IMR-90 (cell line): Measurements from ENCODE around the gene SLC8A1. TPM values are rescaled to one million over a fixed set of nuclear protein-coding genes. Genes with fewer than 3 reads are reported as not detected.

Experiments
- ATAC-seq: fragments of 200-7000 bp; cut with Tn5 transposase; 2 replicates; pipeline ENCODE4 v1.9.1; 2020; ENCODE audit warnings: low read depth, mild to moderate bottlenecking, moderate library complexity
- BruUV-seq: library from RNA; stranded (reverse); fragments of 400-500 nt; replicated peaks from 2 replicates; lab custom pipeline; 2021; lab: Mats Ljungman, UMichigan
- CTCF ChIA-PET: fragments of 300-600 bp; formaldehyde crosslinking; extraction: SDS; loops from one replicate; lab custom pipeline; 2021; ENCODE audit warnings: antibody characterized with exemption; lab: Yijun Ruan, JAX
- POLR2A ChIA-PET: fragments of 300-600 bp; sonication (Branson Sonifier 250); formaldehyde crosslinking; loops from one replicate; lab custom pipeline; 2022; ENCODE audit warnings: antibody characterized with exemption; ENCODE audit not compliant: unreplicated experiment; lab: Charles Lee
- DNase-seq: peaks from one replicate; pipeline ENCODE4 v3.0.0; 2013
- H2AFZ ChIP-seq: replicated peaks from 2 replicates; pipeline ENCODE3; 2013; ENCODE audit warnings: low read length, mild to moderate bottlenecking; ENCODE audit not compliant: poor library complexity
- H2AK5ac ChIP-seq: 2 replicates; pipeline ENCODE4 v1.6.1; 2013; ENCODE audit warnings: low read depth, low read length, inconsistent platforms
- H2AK9ac ChIP-seq: replicated peaks from 2 replicates; pipeline ENCODE3; 2013; ENCODE audit warnings: mild to moderate bottlenecking, low read depth, low read length, moderate library complexity; ENCODE audit not compliant: poor library complexity
- H2BK120ac ChIP-seq: 2 replicates; pipeline ENCODE4 v1.6.1; 2013; ENCODE audit warnings: low read depth, low read length, inconsistent platforms
- H2BK15ac ChIP-seq: 3 replicates; pipeline ENCODE4 v1.6.1; 2013; ENCODE audit warnings: low read depth, low read length, inconsistent platforms
- H2BK20ac ChIP-seq: 2 replicates; pipeline ENCODE4 v1.6.1; 2013; ENCODE audit warnings: low read depth, mild to moderate bottlenecking, inconsistent platforms, low read length, moderate library complexity
- H2BK5ac ChIP-seq: 2 replicates; pipeline ENCODE4 v1.6.1; 2013; ENCODE audit warnings: mild to moderate bottlenecking, low read depth, low read length, inconsistent platforms; ENCODE audit not compliant: poor library complexity, severe bottlenecking
- H3K14ac ChIP-seq: replicated peaks from 2 replicates; pipeline ENCODE4 v1.6.1; 2013; ENCODE audit warnings: low read depth, low read length, inconsistent platforms
- H3K18ac ChIP-seq: 2 replicates; pipeline ENCODE4 v1.6.1; 2013; ENCODE audit warnings: low read depth, low read length, control low read depth
- H3K23ac ChIP-seq: 2 replicates; pipeline ENCODE4 v1.6.1; 2013; ENCODE audit warnings: low read depth, low read length, inconsistent platforms
- H3K27ac ChIP-seq: 2 replicates; pipeline ENCODE4 v1.5.1; 2013; ENCODE audit warnings: mild to moderate bottlenecking, control low read depth, low read length; ENCODE audit not compliant: insufficient read depth
- H3K27me3 ChIP-seq: 2 replicates; pipeline ENCODE4 v1.6.1; 2013; ENCODE audit warnings: low read length; ENCODE audit not compliant: control insufficient read depth, insufficient read depth
- H3K36me3 ChIP-seq: 2 replicates; pipeline ENCODE4 v1.6.1; 2013; ENCODE audit warnings: low read length, mixed read lengths; ENCODE audit not compliant: control insufficient read depth, insufficient read depth
- H3K4ac ChIP-seq: 2 replicates; pipeline ENCODE4 v1.6.1; 2013; ENCODE audit warnings: low read depth, low read length, inconsistent platforms
- H3K4me1 ChIP-seq: 2 replicates; pipeline ENCODE4 v1.6.1; 2013; ENCODE audit warnings: low read length, mixed read lengths; ENCODE audit not compliant: control insufficient read depth, insufficient read depth
- H3K4me2 ChIP-seq: 2 replicates; pipeline ENCODE4 v1.6.1; 2013; ENCODE audit warnings: low read depth, mild to moderate bottlenecking, control low read depth, low read length, moderate library complexity
- H3K4me3 ChIP-seq: 2 replicates; pipeline ENCODE4 v1.5.1; 2013; ENCODE audit warnings: low read depth, mild to moderate bottlenecking, control low read depth, low read length, moderate library complexity; ENCODE audit not compliant: insufficient read depth
- H3K56ac ChIP-seq: 2 replicates; pipeline ENCODE4 v1.6.1; 2013; ENCODE audit warnings: low read length, inconsistent platforms; ENCODE audit not compliant: insufficient read depth; ENCODE audit errors: extremely low read depth
- H3K79me1 ChIP-seq, 2 experiments: 2 replicates each; pipeline ENCODE4 v1.6.1; 2013; ENCODE audit warnings: low read length in 2 of 2, inconsistent platforms in 1 of 2, low read depth in 1 of 2
- H3K9ac ChIP-seq: 2 replicates; pipeline ENCODE4 v1.6.1; 2013; ENCODE audit warnings: low read depth, low read length, control low read depth
- H3K9me1 ChIP-seq: 2 replicates; pipeline ENCODE4 v1.6.1; 2013; ENCODE audit warnings: low read length, inconsistent platforms; ENCODE audit not compliant: insufficient read depth
- H3K9me3 ChIP-seq: 2 replicates; pipeline ENCODE4 v1.6.1; 2013; ENCODE audit warnings: low read length; ENCODE audit not compliant: control insufficient read depth, insufficient read depth
- H4K20me1 ChIP-seq: 2 replicates; pipeline ENCODE4 v1.6.1; 2013; ENCODE audit warnings: low read length, inconsistent platforms; ENCODE audit not compliant: insufficient read depth
- H4K5ac ChIP-seq: 2 replicates; pipeline ENCODE4 v1.6.1; 2013; ENCODE audit warnings: mild to moderate bottlenecking, low read depth, low read length, control low read depth
- H4K8ac ChIP-seq, 2 experiments: 2 replicates each; pipeline ENCODE4 v1.6.1; 2013; ENCODE audit warnings: low read depth in 2 of 2, low read length in 2 of 2, control low read depth in 1 of 2, inconsistent platforms in 1 of 2
- H4K91ac ChIP-seq: 2 replicates; pipeline ENCODE4 v1.6.1; 2013; ENCODE audit warnings: low read depth, low read length, inconsistent platforms; ENCODE audit not compliant: insufficient read depth
- BHLHE40 ChIP-seq: fragments of 150-350 bp; IDR thresholded peaks from 2 replicates; pipeline ENCODE4 v1.6.1; 2016; ENCODE audit warnings: mild to moderate bottlenecking, low read depth, low read length
- CEBPB ChIP-seq: IDR thresholded peaks from 2 replicates; pipeline ENCODE4 v1.6.1; 2012; ENCODE audit warnings: low read depth, low read length, improper control_type of control experiment
- CHD1 ChIP-seq: IDR thresholded peaks from 2 replicates; pipeline ENCODE4 v1.6.1; 2012; ENCODE audit warnings: low read depth, low read length, improper control_type of control experiment
- CTCF ChIP-seq: conservative IDR thresholded peaks from 2 replicates; pipeline ENCODE4 v1.5.1; 2012; ENCODE audit warnings: mild to moderate bottlenecking, low read depth, low read length, improper control_type of control experiment
- ELK1 ChIP-seq: fragments of 150-350 bp; IDR thresholded peaks from 2 replicates; pipeline ENCODE4 v1.6.1; 2016; ENCODE audit warnings: low read depth, mild to moderate bottlenecking, low read length, moderate library complexity, borderline replicate concordance
- FOS ChIP-seq: fragments of 150-350 bp; IDR thresholded peaks from 2 replicates; pipeline ENCODE4 v1.6.1; 2016; ENCODE audit warnings: low read depth, low read length
- MAFK ChIP-seq: IDR thresholded peaks from 2 replicates; pipeline ENCODE4 v1.6.1; 2012; ENCODE audit warnings: low read depth, low read length, improper control_type of control experiment
- MAZ ChIP-seq: IDR thresholded peaks from 2 replicates; pipeline ENCODE4 v1.6.1; 2012; ENCODE audit warnings: low read depth, mild to moderate bottlenecking, low read length, improper control_type of control experiment, moderate library complexity, borderline replicate concordance
- MXI1 ChIP-seq: IDR thresholded peaks from 2 replicates; pipeline ENCODE4 v1.6.1; 2012; ENCODE audit warnings: low read depth, mild to moderate bottlenecking, low read length, moderate library complexity, borderline replicate concordance
- NFE2L2 ChIP-seq: fragments of 150-350 bp; IDR thresholded peaks from 2 replicates; pipeline ENCODE4 v1.6.1; 2016; ENCODE audit warnings: low read depth, mild to moderate bottlenecking, low read length
- POLR2A ChIP-seq: IDR thresholded peaks from 2 replicates; pipeline ENCODE4 v1.6.1; 2012; ENCODE audit warnings: mild to moderate bottlenecking, low read depth, low read length
- RAD21 ChIP-seq: IDR thresholded peaks from 2 replicates; pipeline ENCODE4 v1.6.1; 2012; ENCODE audit warnings: low read length, improper control_type of control experiment
- RCOR1 ChIP-seq: IDR thresholded peaks from 2 replicates; pipeline ENCODE4 v1.6.1; 2012; ENCODE audit warnings: mild to moderate bottlenecking, low read length, improper control_type of control experiment; ENCODE audit not compliant: insufficient replicate concordance
- SMC3 ChIP-seq: fragments of 150-350 bp; IDR thresholded peaks from 2 replicates; pipeline ENCODE4 v1.6.1; 2016; ENCODE audit warnings: low read depth, mild to moderate bottlenecking, antibody characterized with exemption, low read length, moderate library complexity
- USF2 ChIP-seq: fragments of 150-350 bp; IDR thresholded peaks from 2 replicates; pipeline ENCODE4 v1.6.1; 2017; ENCODE audit warnings: mild to moderate bottlenecking, antibody characterized with exemption, low read length, low read depth
- WGBS, 2 experiments: methylation state at CpG; one replicate each; pipeline versions ENCODE4 v1.1.5 to v1.1.7; 2013; ENCODE audit warnings: missing lambda C conversion rate in 2 of 2; ENCODE audit not compliant: insufficient read length in 1 of 2; ENCODE audit errors: extremely low coverage in 2 of 2; 5-methylcytosine and 5-hydroxymethylcytosine counted together
- dilution Hi-C: fragments of 300-500 bp; cut with HindIII; formaldehyde crosslinking; loops from one replicate; pipeline ENCODE4 v1.14.3; 2018; ENCODE audit warnings: low sequenced_read_pairs; ENCODE audit not compliant: unreplicated experiment
- in situ Hi-C: fragments of 300-500 bp; cut with MboI; formaldehyde crosslinking; loops from 3 replicates; pipeline ENCODE4 v1.14.3; 2019; ENCODE audit warnings: low sequenced_read_pairs, inconsistent platforms, mixed read lengths
- intact Hi-C: fragments of 100-400 bp; cut with micrococcal nuclease; formaldehyde crosslinking; loops from 2 replicates; pipeline ENCODE4 v1.10.0; 2022
- polyA plus RNA-seq, 3 experiments: library from polyadenylated mRNA; depleted of rRNA; stranded (reverse); fragments of >200 nt; gene quantifications; 2 replicates each; pipeline ENCODE4 v1.2.3, GENCODE V29; 2012; ENCODE audit warnings: low replicate concordance in 1 of 3
- total RNA-seq: library from RNA; depleted of rRNA; stranded (reverse); fragments of >200 nt; gene quantifications from 2 replicates; pipeline ENCODE4 v1.2.3, GENCODE V29; 2012

Gene SLC8A1
- total and polyA plus RNA-seq, 2 of the 4 experiments (the other 2 are of a cell fraction) = 7.7 to 57.0 TPM

GRCh38 chr2:40428439-40428838 lies 23.5 kb downstream of the SLC8A1 start:
- no peaks in the 10 kb centered on the region for H3K9me3 ChIP-seq
- no peak overlapping the region for H3K27ac ChIP-seq
- H2BK15ac ChIP-seq = no peak overlapping the region
- H2BK120ac ChIP-seq = no peak overlapping the region
- POLR2A ChIA-PET = no interaction called here
- peak; percentile 12 for DNase-seq
- H4K8ac ChIP-seq = no peak overlapping the region
- H3K27me3 ChIP-seq = no peaks in the 10 kb centered on the region
- no peak overlapping the region for H3K18ac ChIP-seq
- H4K91ac ChIP-seq = no peak overlapping the region; the same call in 1 of the 2 replicates
- no peak overlapping the region for H4K5ac ChIP-seq
- CTCF ChIA-PET = interaction anchor here (0.6 kb wide), 1 partner anchor 493 kb away, joined by 10 read pairs; no protein-coding TSS in a partner anchor
- H2AFZ ChIP-seq = no peak overlapping the region
- peaks cover 26 to 46% of the 10 kb centered on the region in 2 experiments for H3K79me1 ChIP-seq
- 100% methylated on average over 2 of the region's 6 CpGs; no CpG with 5 or more reads in 1 of the 2 experiments for WGBS, 2 experiments
- H2BK20ac ChIP-seq = no peak overlapping the region
- dilution Hi-C loops = no loop called here
- no peak overlapping the region for H2AK9ac ChIP-seq
- no peak for ATAC-seq
- no TSS peak for BruUV-seq
- in situ Hi-C loops = no loop called here
- peaks cover 21% of the 10 kb centered on the region for H3K9me1 ChIP-seq
- H3K4me3 ChIP-seq = no peak overlapping the region
- H4K20me1 ChIP-seq = no peaks in the 10 kb centered on the region
- no peak for TF ChIP-seq POLR2A
- no peak for TF ChIP-seq ELK1
- TF ChIP-seq CEBPB = no peak
- no peak for TF ChIP-seq RCOR1
- no peak for TF ChIP-seq CHD1
- TF ChIP-seq USF2 = no peak
- TF ChIP-seq MXI1 = no peak
- no peak for TF ChIP-seq MAFK
- TF ChIP-seq CTCF = no peak
- no peak for TF ChIP-seq NFE2L2
- TF ChIP-seq SMC3 = no peak
- no peak for TF ChIP-seq MAZ
- no peak for TF ChIP-seq RAD21
- no peak for TF ChIP-seq FOS
- no peak for TF ChIP-seq BHLHE40
- H3K36me3 ChIP-seq = peaks cover 7% of the 10 kb centered on the region
- no peak overlapping the region for H3K4ac ChIP-seq
- H3K9ac ChIP-seq = no peak overlapping the region
- intact Hi-C loops = no loop called here
- no peak overlapping the region for H3K14ac ChIP-seq
- H3K56ac ChIP-seq = no peak overlapping the region
- no peak overlapping the region for H2BK5ac ChIP-seq
- H2AK5ac ChIP-seq = no peak overlapping the region
- peaks cover 4% of the 10 kb centered on the region for H3K4me1 ChIP-seq
- H3K23ac ChIP-seq = no peak overlapping the region
- H3K4me2 ChIP-seq = no peak overlapping the region
